Ramos (cell line): ENCODE results near the gene CDH19.

Experiments
- in situ Hi-C: fragments of 300-500 bp; cut with MboI; formaldehyde crosslinking; loops from one replicate; pipeline ENCODE4 v1.14.3; 2022; ENCODE audit warnings: low sequenced_read_pairs; ENCODE audit not compliant: unreplicated experiment

Gene CDH19

GRCh38 chr18:66603941-66604627 is at the start of gene CDH19:
Gene CDH19, minus strand, starts transcription at chr18:66604090. Its CDS starts 31,886 bp downstream, at chr18:66572204.
- in situ Hi-C loops, result no loop called here

- in situ Hi-C loops, result no loop called here
These were observed 43.8 kb upstream of the CDH19 start for GRCh38 chr18:66647671-66648070.

GRCh38 chr18:66646609-66647008 is 42.7 kb upstream of the CDH19 start:
- in situ Hi-C loops, result no loop called here

- in situ Hi-C loops, result no loop called here
These were observed 42.1 kb upstream of the CDH19 start for GRCh38 chr18:66645983-66646382.

- in situ Hi-C loops, result no loop called here
These were observed 37.2 kb upstream of the CDH19 start for GRCh38 chr18:66641056-66641455.

- in situ Hi-C loops, result no loop called here
These were observed 36.5 kb upstream of the CDH19 start for GRCh38 chr18:66640431-66640830.

- in situ Hi-C loops, result no loop called here
These were observed 35.2 kb upstream of the CDH19 start for GRCh38 chr18:66638856-66639629.

- in situ Hi-C loops, result no loop called here
These were observed 31.5 kb upstream of the CDH19 start for GRCh38 chr18:66635342-66635741.

- in situ Hi-C loops, result no loop called here
These were observed 28.9 kb upstream of the CDH19 start for GRCh38 chr18:66632756-66633155.

- in situ Hi-C loops, result no loop called here
These were observed 26.9 kb upstream of the CDH19 start for GRCh38 chr18:66630831-66631230.

- in situ Hi-C loops, result no loop called here
These were observed 19.9 kb upstream of the CDH19 start for GRCh38 chr18:66623821-66624220.

- in situ Hi-C loops, result no loop called here
These were observed 18.1 kb upstream of the CDH19 start for GRCh38 chr18:66621816-66622576.

GRCh38 chr18:66616523-66616983 is 12.7 kb upstream of the CDH19 start:
- in situ Hi-C loops, result no loop called here

GRCh38 chr18:66615176-66615575 is 11.3 kb upstream of the CDH19 start:
- in situ Hi-C loops, result no loop called here

- in situ Hi-C loops, result no loop called here
These were observed 3.7 kb upstream of the CDH19 start for GRCh38 chr18:66607632-66608031.

GRCh38 chr18:66601649-66602048 is 2.2 kb downstream of the CDH19 start:
- in situ Hi-C loops, result no loop called here

- in situ Hi-C loops, result no loop called here
These were observed 4.7 kb downstream of the CDH19 start for GRCh38 chr18:66599190-66599589.

GRCh38 chr18:66587430-66587829 is 16.5 kb downstream of the CDH19 start:
- in situ Hi-C loops, result no loop called here

GRCh38 chr18:66582211-66582610 is 21.7 kb downstream of the CDH19 start:
- in situ Hi-C loops, result no loop called here

GRCh38 chr18:66575263-66575662 is 28.6 kb downstream of the CDH19 start:
- in situ Hi-C loops, result no loop called here

- in situ Hi-C loops, result no loop called here
These were observed 32.0 kb downstream of the CDH19 start for GRCh38 chr18:66571845-66572244.
